ENCODE measurements around the gene CTDP1. TPM values are rescaled to one million over a fixed set of nuclear protein-coding genes. Genes with fewer than 3 reads are reported as not detected.
A peak's percentile ranks its signal among the peaks of the same experiment; 100 is the strongest.

The CTDP1 gene
- total and polyA plus RNA-seq, 2 experiments from 2014 or later = 20.4 to 20.6 TPM

GRCh38 chr18:79664525-79665125 lies 15.0 kb upstream of the CTDP1 start:
- WGBS (ENCODE audit: low lambda C conversion rate, missing lambda C conversion rate) = 52% methylated on average over 3 of the region's 3 CpGs
- TF ChIP-seq, protein P1, sequence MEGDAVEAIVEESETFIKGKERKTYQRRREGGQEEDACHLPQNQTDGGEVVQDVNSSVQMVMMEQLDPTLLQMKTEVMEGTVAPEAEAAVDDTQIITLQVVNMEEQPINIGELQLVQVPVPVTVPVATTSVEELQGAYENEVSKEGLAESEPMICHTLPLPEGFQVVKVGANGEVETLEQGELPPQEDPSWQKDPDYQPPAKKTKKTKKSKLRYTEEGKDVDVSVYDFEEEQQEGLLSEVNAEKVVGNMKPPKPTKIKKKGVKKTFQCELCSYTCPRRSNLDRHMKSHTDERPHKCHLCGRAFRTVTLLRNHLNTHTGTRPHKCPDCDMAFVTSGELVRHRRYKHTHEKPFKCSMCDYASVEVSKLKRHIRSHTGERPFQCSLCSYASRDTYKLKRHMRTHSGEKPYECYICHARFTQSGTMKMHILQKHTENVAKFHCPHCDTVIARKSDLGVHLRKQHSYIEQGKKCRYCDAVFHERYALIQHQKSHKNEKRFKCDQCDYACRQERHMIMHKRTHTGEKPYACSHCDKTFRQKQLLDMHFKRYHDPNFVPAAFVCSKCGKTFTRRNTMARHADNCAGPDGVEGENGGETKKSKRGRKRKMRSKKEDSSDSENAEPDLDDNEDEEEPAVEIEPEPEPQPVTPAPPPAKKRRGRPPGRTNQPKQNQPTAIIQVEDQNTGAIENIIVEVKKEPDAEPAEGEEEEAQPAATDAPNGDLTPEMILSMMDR (IDR thresholded peaks at IDR 0.05; ENCODE audit: poor library complexity) = no peak
- TF ChIP-seq EZH2phosphoT487 (IDR thresholded peaks at IDR 0.05; ENCODE audit: low read depth, severe bottlenecking, unreplicated experiment) = no peak
- TF ChIP-seq EZH2 (IDR thresholded peaks at IDR 0.05; ENCODE audit: borderline replicate concordance) = no peak
- H3K27ac ChIP-seq = peak overlapping the region; percentile 34

DNA sequence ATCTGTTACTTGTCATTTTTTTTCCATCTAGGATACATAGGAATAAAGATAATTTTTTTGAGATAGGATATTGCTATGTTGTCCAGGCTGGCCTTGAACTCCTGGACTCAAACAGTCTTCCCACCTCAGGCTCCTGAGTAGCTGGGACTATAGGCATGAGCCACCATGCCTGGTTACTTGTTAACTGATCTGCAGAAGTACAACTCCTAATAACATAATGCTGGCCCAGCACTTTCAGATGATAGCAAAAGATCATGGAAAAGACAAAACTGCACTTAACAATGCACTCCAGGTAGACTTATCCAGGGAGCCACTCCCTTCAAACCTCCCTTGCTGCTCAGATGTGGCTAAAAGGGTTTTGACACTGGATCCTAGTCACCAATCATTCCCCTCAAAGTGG lies 11.4 kb upstream of the CTDP1 start:
- Histone ChIP-seq H3K4me1 (ENCODE audit: insufficient read depth) (no peaks in the 10 kb centered on the region), H3K27ac (no peak overlapping the region), H4K20me1 (ENCODE audit: insufficient read depth, poor library complexity, severe bottlenecking) (no peaks in the 10 kb centered on the region), H3K79me2 (no peaks in the 10 kb centered on the region), H3K36me3 (replicated peaks; ENCODE audit: insufficient read depth, low read depth) (no peaks in the 10 kb centered on the region), H3K9me3 (ENCODE audit: low read depth) (no peaks in the 10 kb centered on the region), H3K27me3 (no peaks in the 10 kb centered on the region), H3K9me2 (replicated peaks; ENCODE audit: insufficient read depth) (no peaks in the 10 kb centered on the region), H3K4me3 (no peak overlapping the region), H2AFZ (no peak overlapping the region), H3K4me2 (no peak overlapping the region)
- TF ChIP-seq EZH2phosphoT487 (IDR thresholded peaks at IDR 0.05; ENCODE audit: low read depth, severe bottlenecking, unreplicated experiment) (no peak), EZH2 (IDR thresholded peaks at IDR 0.05; ENCODE audit: borderline replicate concordance) (no peak)
- TF ChIP-seq, protein P1 (IDR thresholded peaks at IDR 0.05; ENCODE audit: poor library complexity) = no peak
- no peak for DNase-seq (ENCODE audit: low spot score)

More at GRCh38 chr18:79664525-79665125, 15.0 kb upstream of the CTDP1 start:
- no peaks in the 10 kb centered on the region for H3K79me2 ChIP-seq
- no peak overlapping the region for H3K4me2 ChIP-seq
- peaks cover 7% of the 10 kb centered on the region for H3K27me3 ChIP-seq
- H2AFZ ChIP-seq = no peak overlapping the region
- DNase-seq (ENCODE audit: low spot score) = peak; percentile 51
- no peak overlapping the region for H3K4me3 ChIP-seq
- no peaks in the 10 kb centered on the region for H3K9me2 ChIP-seq (replicated peaks; ENCODE audit: insufficient read depth)
- no peaks in the 10 kb centered on the region for H3K9me3 ChIP-seq (ENCODE audit: low read depth)
- H4K20me1 ChIP-seq (ENCODE audit: insufficient read depth, poor library complexity, severe bottlenecking) = no peaks in the 10 kb centered on the region
- no peaks in the 10 kb centered on the region for H3K4me1 ChIP-seq (ENCODE audit: insufficient read depth)
- H3K36me3 ChIP-seq (replicated peaks; ENCODE audit: insufficient read depth, low read depth) = no peaks in the 10 kb centered on the region

GRCh38 chr18:79672490-79673276 lies 6.9 kb upstream of the CTDP1 start:
- TF ChIP-seq EZH2 (IDR thresholded peaks at IDR 0.05; ENCODE audit: borderline replicate concordance) (no peak), EZH2phosphoT487 (IDR thresholded peaks at IDR 0.05; ENCODE audit: low read depth, severe bottlenecking, unreplicated experiment) (no peak)
- TF ChIP-seq, protein P1 (IDR thresholded peaks at IDR 0.05; ENCODE audit: poor library complexity) = no peak
- Histone ChIP-seq H3K9me2 (replicated peaks; ENCODE audit: insufficient read depth) (no peaks in the 10 kb centered on the region), H3K36me3 (replicated peaks; ENCODE audit: insufficient read depth, low read depth) (no peaks in the 10 kb centered on the region), H2AFZ (no peak overlapping the region), H3K9me3 (ENCODE audit: low read depth) (no peaks in the 10 kb centered on the region), H3K4me2 (no peak overlapping the region), H3K27me3 (no peaks in the 10 kb centered on the region), H4K20me1 (ENCODE audit: insufficient read depth, poor library complexity, severe bottlenecking) (no peaks in the 10 kb centered on the region), H3K4me1 (ENCODE audit: insufficient read depth) (peaks cover 3% of the 10 kb centered on the region), H3K4me3 (no peak overlapping the region), H3K27ac (no peak overlapping the region), H3K79me2 (peaks cover 11% of the 10 kb centered on the region)
- no peak for DNase-seq (ENCODE audit: low spot score)
- WGBS (ENCODE audit: low lambda C conversion rate, missing lambda C conversion rate) = 85% methylated on average over 19 of the region's 19 CpGs

Measured in hepatocyte (in vitro differentiated cells).